ENCODE data around the gene DNER. TPM values are rescaled to one million over a fixed set of nuclear protein-coding genes. Genes with fewer than 3 reads are reported as not detected.

DNER gene
- polyA plus RNA-seq, 1 of the 3 experiments (the other 2 are of a cell fraction) = 1.4 TPM

GRCh38 chr2:229453230-229453629, 261.1 kb downstream of the DNER start (continued):
- TF ChIP-seq, protein P1, sequence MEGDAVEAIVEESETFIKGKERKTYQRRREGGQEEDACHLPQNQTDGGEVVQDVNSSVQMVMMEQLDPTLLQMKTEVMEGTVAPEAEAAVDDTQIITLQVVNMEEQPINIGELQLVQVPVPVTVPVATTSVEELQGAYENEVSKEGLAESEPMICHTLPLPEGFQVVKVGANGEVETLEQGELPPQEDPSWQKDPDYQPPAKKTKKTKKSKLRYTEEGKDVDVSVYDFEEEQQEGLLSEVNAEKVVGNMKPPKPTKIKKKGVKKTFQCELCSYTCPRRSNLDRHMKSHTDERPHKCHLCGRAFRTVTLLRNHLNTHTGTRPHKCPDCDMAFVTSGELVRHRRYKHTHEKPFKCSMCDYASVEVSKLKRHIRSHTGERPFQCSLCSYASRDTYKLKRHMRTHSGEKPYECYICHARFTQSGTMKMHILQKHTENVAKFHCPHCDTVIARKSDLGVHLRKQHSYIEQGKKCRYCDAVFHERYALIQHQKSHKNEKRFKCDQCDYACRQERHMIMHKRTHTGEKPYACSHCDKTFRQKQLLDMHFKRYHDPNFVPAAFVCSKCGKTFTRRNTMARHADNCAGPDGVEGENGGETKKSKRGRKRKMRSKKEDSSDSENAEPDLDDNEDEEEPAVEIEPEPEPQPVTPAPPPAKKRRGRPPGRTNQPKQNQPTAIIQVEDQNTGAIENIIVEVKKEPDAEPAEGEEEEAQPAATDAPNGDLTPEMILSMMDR (IDR thresholded peaks at IDR 0.05) = no peak
- TF ChIP-seq RCOR1 (IDR thresholded peaks at IDR 0.05; ENCODE audit: low read length) (no peak), MAX (IDR thresholded peaks at IDR 0.05; ENCODE audit: low read depth) (no peak)

GRCh38 chr2:229451852-229452251, 262.5 kb downstream of the DNER start:
- Histone ChIP-seq H3K36me3 (replicated peaks in 1 of 2; ENCODE audit: control insufficient read depth in 1 of 2, insufficient read depth in 2 of 2, low read length in 1 of 2) (no peaks in the 10 kb centered on the region), H3K79me2 (ENCODE audit: insufficient read depth) (no peaks in the 10 kb centered on the region), H3K27ac (ENCODE audit: low read depth in 2 of 2, low read length in 1 of 2) (no peak overlapping the region), H3F3A (replicated peaks; ENCODE audit: insufficient read depth) (peaks cover 19% of the 10 kb centered on the region), H2AFZ (ENCODE audit: low read depth) (no peak overlapping the region), H4K20me1 (ENCODE audit: insufficient read depth) (no peaks in the 10 kb centered on the region), H3K4me2 (no peak overlapping the region), H3K9me3 (no peaks in the 10 kb centered on the region), H3K9ac (no peak overlapping the region), H3K27me3 (ENCODE audit: insufficient read depth) (no peaks in the 10 kb centered on the region), H3K4me1 (ENCODE audit: control insufficient read depth in 1 of 2, insufficient read depth in 2 of 2, low read depth in 1 of 2, low read length in 1 of 2) (peaks cover 0 to 10% of the 10 kb centered on the region in 2 experiments; a peak in 2 of 4 replicates), H3K4me3 (ENCODE audit: low read depth in 2 of 2, low read length in 1 of 2) (no peak overlapping the region), H3K9me2 (no peaks in the 10 kb centered on the region)
- POLR2A ChIA-PET = no interaction called here
- CTCF ChIA-PET = interaction anchor here (0.6 to 0.9 kb wide), 2 partner anchors 21 to 708 kb away, joined by 4 read pairs; no protein-coding TSS in a partner anchor
- 89% methylated on average over 3 of the region's 3 CpGs for WGBS (ENCODE audit: low lambda C conversion rate)
- no peak for DNase-seq
- TF ChIP-seq ELF1 (IDR thresholded peaks at IDR 0.05) (no peak), EZH2phosphoT487 (IDR thresholded peaks at IDR 0.05; ENCODE audit: borderline replicate concordance, low read depth) (no peak), TEAD4 (IDR thresholded peaks at IDR 0.05; ENCODE audit: borderline replicate concordance, insufficient read depth) (no peak), IRF3 (IDR thresholded peaks at IDR 0.05; ENCODE audit: low read depth, low read length) (no peak), SIN3A (IDR thresholded peaks at IDR 0.05; ENCODE audit: borderline replicate concordance, low read depth, low read length) (no peak), ZBTB33 (IDR thresholded peaks at IDR 0.05; ENCODE audit: borderline replicate concordance, low read depth) (no peak), FOSL2 (IDR thresholded peaks at IDR 0.05; ENCODE audit: borderline replicate concordance, low read depth) (no peak)
